Loucy (cell line): Measurements from ENCODE around the gene ITSN2.

Experiments used
- EZH2phosphoT487 ChIP-seq: fragments of 200-600 bp; IDR thresholded peaks from 2 replicates; pipeline ENCODE4 v1.6.1; 2018; ENCODE audit warnings: antibody characterized with exemption, mild to moderate bottlenecking, moderate library complexity, borderline replicate concordance
- TF ChIP-seq, protein P1 (sequence below): fragments of 200-600 bp; sonication (generic); conservative IDR thresholded peaks from 2 replicates; pipeline ENCODE4 v1.5.1; 2014; ENCODE audit warnings: mild to moderate bottlenecking, antibody characterized with exemption, low read length

DNA sequence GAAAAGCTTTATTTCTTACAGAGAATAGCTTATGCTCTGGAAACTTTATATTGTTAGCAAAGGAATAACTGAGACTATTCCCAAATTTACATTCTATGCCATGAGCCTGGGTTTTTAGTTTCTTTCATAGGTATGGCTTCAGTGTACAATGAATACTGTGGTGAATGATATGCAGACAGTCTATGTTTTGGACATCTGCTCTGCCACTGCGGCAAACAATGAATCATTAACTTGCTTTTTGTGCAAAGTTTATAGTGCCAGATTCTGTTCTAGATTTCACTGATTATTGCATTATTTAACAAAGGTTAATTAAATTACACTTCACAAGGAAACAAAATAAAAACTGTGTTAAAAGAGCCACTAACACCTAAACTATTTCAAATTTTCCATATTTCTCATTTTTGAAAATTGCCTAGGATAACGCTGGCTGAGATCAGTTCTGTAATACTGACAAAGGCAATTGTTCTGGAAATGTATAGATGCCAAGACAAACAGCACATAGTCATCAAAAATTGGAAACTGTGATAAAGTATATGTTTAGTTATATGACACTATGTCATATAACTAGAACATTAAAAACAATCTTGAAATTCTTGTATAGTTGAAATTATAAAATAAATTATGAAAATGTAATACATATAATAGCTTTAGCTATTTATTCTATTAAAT lies 74.7 kb downstream of the ITSN2 start:
- TF ChIP-seq, protein P1, sequence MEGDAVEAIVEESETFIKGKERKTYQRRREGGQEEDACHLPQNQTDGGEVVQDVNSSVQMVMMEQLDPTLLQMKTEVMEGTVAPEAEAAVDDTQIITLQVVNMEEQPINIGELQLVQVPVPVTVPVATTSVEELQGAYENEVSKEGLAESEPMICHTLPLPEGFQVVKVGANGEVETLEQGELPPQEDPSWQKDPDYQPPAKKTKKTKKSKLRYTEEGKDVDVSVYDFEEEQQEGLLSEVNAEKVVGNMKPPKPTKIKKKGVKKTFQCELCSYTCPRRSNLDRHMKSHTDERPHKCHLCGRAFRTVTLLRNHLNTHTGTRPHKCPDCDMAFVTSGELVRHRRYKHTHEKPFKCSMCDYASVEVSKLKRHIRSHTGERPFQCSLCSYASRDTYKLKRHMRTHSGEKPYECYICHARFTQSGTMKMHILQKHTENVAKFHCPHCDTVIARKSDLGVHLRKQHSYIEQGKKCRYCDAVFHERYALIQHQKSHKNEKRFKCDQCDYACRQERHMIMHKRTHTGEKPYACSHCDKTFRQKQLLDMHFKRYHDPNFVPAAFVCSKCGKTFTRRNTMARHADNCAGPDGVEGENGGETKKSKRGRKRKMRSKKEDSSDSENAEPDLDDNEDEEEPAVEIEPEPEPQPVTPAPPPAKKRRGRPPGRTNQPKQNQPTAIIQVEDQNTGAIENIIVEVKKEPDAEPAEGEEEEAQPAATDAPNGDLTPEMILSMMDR = no peak
- TF ChIP-seq EZH2phosphoT487 = no peak
